HepG2 (cell line): Measurements from ENCODE around the gene LIMS2. TPM values are rescaled to one million over a fixed set of nuclear protein-coding genes. Genes with fewer than 3 reads are reported as not detected.

Source experiments
- ATAC-seq: fragments of 200-7000 bp; cut with Tn5 transposase; 3 replicates; pipeline ENCODE4 v1.9.1; 2020; ENCODE audit warnings: mild to moderate bottlenecking, moderate library complexity
- BruUV-seq: library from RNA; stranded (reverse); fragments of 400-500 nt; replicated peaks from 2 replicates; lab custom pipeline; 2021; lab: Mats Ljungman, UMichigan
- CTCF ChIA-PET: fragments of 300-600 bp; formaldehyde crosslinking; extraction: SDS; loops from one replicate; lab custom pipeline; 2021; ENCODE audit warnings: low total read pairs, inconsistent platforms, low intra/inter-chr PET ratio; lab: Yijun Ruan, JAX
- POLR2A ChIA-PET: fragments of 350-600 bp; sonication (Branson Sonifier 250); formaldehyde crosslinking; loops from one replicate; lab custom pipeline; 2020; ENCODE audit warnings: antibody characterized with exemption, inconsistent platforms; lab: Yijun Ruan, JAX
- DNase-seq: peaks from one replicate; pipeline ENCODE4 v3.0.0-alpha.2; 2015; ENCODE audit warnings: low spot score
- FAIRE-seq: peaks from 3 replicates; lab custom pipeline; 2011; peaks lifted over from hg19 to GRCh38; lab: Jason Lieb, UNC
- H2AFZ ChIP-seq: one replicate; pipeline ENCODE4 v1.6.1; 2011; ENCODE audit warnings: low read length, inconsistent platforms
- H3K27ac ChIP-seq: fragments of 300-600 bp; 3 replicates; pipeline ENCODE4 v1.8.0; 2011; ENCODE audit warnings: mixed run types, mild to moderate bottlenecking, mixed read lengths, low read length, inconsistent platforms; ENCODE audit not compliant: insufficient read depth; ENCODE audit errors: extremely low read length
- H3K27me3 ChIP-seq, 2 experiments: fragments of 200-600 bp in 1 of 2; 2 replicates in 1 of 2; 3 replicates in 1 of 2; pipeline versions ENCODE4 v1.6.0 to v1.8.0; 2011; ENCODE audit warnings: low read length in 2 of 2, mild to moderate bottlenecking in 2 of 2, moderate library complexity in 2 of 2, inconsistent platforms in 1 of 2; ENCODE audit not compliant: insufficient read depth in 2 of 2, control insufficient read depth in 1 of 2
- H3K36me3 ChIP-seq, 2 experiments: fragments of 200-600 bp in 1 of 2; replicated peaks in 1 of 2; 2 replicates in 1 of 2; 3 replicates in 1 of 2; pipeline versions ENCODE4 v1.5.1 to v1.8.0; 2011; ENCODE audit warnings: low read length in 2 of 2, inconsistent platforms in 1 of 2; ENCODE audit not compliant: insufficient read depth in 2 of 2, control insufficient read depth in 1 of 2
- H3K4me1 ChIP-seq: 2 replicates; pipeline ENCODE4 v1.5.1; 2012; ENCODE audit warnings: low read length, inconsistent platforms; ENCODE audit not compliant: insufficient read depth
- H3K4me2 ChIP-seq: 2 replicates; pipeline ENCODE4 v1.6.0; 2011; ENCODE audit warnings: low read depth, low read length, inconsistent platforms
- H3K4me3 ChIP-seq, 3 experiments: fragments of 200-600 bp in 1 of 3; sonication (generic), shearing (Covaris generic) in 1 of 3; replicated peaks in 1 of 3; 2 replicates each; pipeline ENCODE4 v1.5.1; 2011 to 2016; ENCODE audit warnings: low read length in 3 of 3, inconsistent platforms in 2 of 3, low read depth in 2 of 3, mild to moderate bottlenecking in 2 of 3, control low read depth in 1 of 3, mixed read lengths in 1 of 3; ENCODE audit not compliant: insufficient read depth in 1 of 3
- H3K79me2 ChIP-seq: one replicate; pipeline ENCODE4 v1.6.1; 2011; ENCODE audit warnings: low read length, inconsistent platforms; ENCODE audit not compliant: insufficient read depth
- H3K9ac ChIP-seq: 2 replicates; pipeline ENCODE4 v1.6.0; 2011; ENCODE audit warnings: mild to moderate bottlenecking, low read depth, low read length, inconsistent platforms; ENCODE audit not compliant: insufficient read depth
- H3K9me3 ChIP-seq: 2 replicates; pipeline ENCODE4 v1.5.1; 2012; ENCODE audit warnings: mild to moderate bottlenecking, low read length
- H4K20me1 ChIP-seq: 2 replicates; pipeline ENCODE4 v1.6.0; 2011; ENCODE audit warnings: inconsistent platforms, mild to moderate bottlenecking, low read length, moderate library complexity; ENCODE audit not compliant: insufficient read depth
- BATF2 ChIP-seq: sonication (generic); formaldehyde crosslinking; IDR thresholded peaks from 2 replicates; pipeline ENCODE4 v1.8.0; 2022; ENCODE audit warnings: mild to moderate bottlenecking, missing genetic modification reagents, moderate library complexity
- HHEX ChIP-seq: IDR thresholded peaks from 2 replicates; pipeline ENCODE4 v1.6.1; 2016; ENCODE audit warnings: control low read depth
- KDM5A ChIP-seq: fragments of 200-600 bp; sonication (generic); IDR thresholded peaks from 2 replicates; pipeline ENCODE4 v1.7.0; 2018; ENCODE audit warnings: antibody characterized with exemption, mild to moderate bottlenecking, low read length, borderline replicate concordance
- NR2F2 ChIP-seq: IDR thresholded peaks from 2 replicates; pipeline ENCODE4 v1.6.1; 2012; ENCODE audit warnings: low read depth, inconsistent platforms, borderline replicate concordance
- PAXIP1 ChIP-seq: sonication (generic); formaldehyde crosslinking; conservative IDR thresholded peaks from 2 replicates; pipeline ENCODE4 v1.4.0; 2020; ENCODE audit warnings: mild to moderate bottlenecking, missing genetic modification reagents, moderate library complexity
- RXRB ChIP-seq: IDR thresholded peaks from 2 replicates; pipeline ENCODE4 v1.6.1; 2016; ENCODE audit warnings: borderline replicate concordance, missing genetic modification reagents, missing compliant biosample characterization
- SMAD1 ChIP-seq: sonication (generic); formaldehyde crosslinking; IDR thresholded peaks from 2 replicates; pipeline ENCODE4 v1.4.0; 2020; ENCODE audit warnings: missing genetic modification reagents, low read depth, mild to moderate bottlenecking, borderline replicate concordance
- SOX6 ChIP-seq, 2 experiments: fragments of 450-650 bp in 1 of 2; sonication (generic) in 1 of 2; formaldehyde crosslinking in 1 of 2; IDR thresholded peaks; 2 replicates each; pipeline versions ENCODE4 v1.4.0 to v1.6.1; 2017 to 2020; ENCODE audit warnings: antibody characterized with exemption in 1 of 2, mild to moderate bottlenecking in 1 of 2, missing genetic modification reagents in 1 of 2
- TEF ChIP-seq: sonication (generic); formaldehyde crosslinking; IDR thresholded peaks from 2 replicates; pipeline ENCODE4 v1.5.0; 2020; ENCODE audit warnings: missing genetic modification reagents
- TFAP4 ChIP-seq: sonication (generic); IDR thresholded peaks from 2 replicates; pipeline ENCODE4 v1.6.1; 2016; ENCODE audit warnings: low read depth, borderline replicate concordance
- ZFP37 ChIP-seq: sonication (generic); formaldehyde crosslinking; IDR thresholded peaks from 2 replicates; pipeline ENCODE4 v1.4.0; 2020; ENCODE audit warnings: missing genetic modification reagents, borderline replicate concordance
- WGBS: methylation state at CpG from one replicate; pipeline ENCODE4 v1.1.6; 2017; ENCODE audit warnings: low lambda C conversion rate; 5-methylcytosine and 5-hydroxymethylcytosine counted together
- in situ Hi-C: cut with HindIII; loops from 2 replicates; pipeline ENCODE4 v1.10.0; 2017; ENCODE audit warnings: low pct_unique_long_range_greater_than_20kb; ENCODE audit not compliant: extremely low pct_ligation_motif_present
- intact Hi-C: fragments of 100-400 bp; cut with micrococcal nuclease; formaldehyde crosslinking; loops from one replicate; pipeline ENCODE4 v1.10.0; 2022; ENCODE audit not compliant: unreplicated experiment
- polyA plus RNA-seq, 8 experiments: library from polyadenylated mRNA; depleted of rRNA in 3 of 8; stranded (reverse) in 7 of 8; unstranded in 1 of 8; fragments of >200 nt; fragmentation: Illumina TruSeq in 4 of 8; extraction: Trizol in 4 of 8; gene quantifications; 2 replicates each; pipeline versions ENCODE4 v1.2.1 to v1.2.3, GENCODE V29; 2011 to 2016; ENCODE audit warnings: low read depth in 4 of 8, missing spikeins in 1 of 8, mixed read lengths in 1 of 8; ENCODE audit not compliant: insufficient read depth in 1 of 8
- total RNA-seq, 5 experiments: library from RNA; depleted of rRNA; stranded (reverse); fragments of >200 nt; fragmentation: Illumina TruSeq; extraction: Trizol; gene quantifications; 2 replicates each; pipeline ENCODE4 v1.2.3, GENCODE V29; 2016; ENCODE audit warnings: low read depth in 1 of 5

LIMS2 gene
- total and polyA plus RNA-seq, 2 of the 13 experiments (the other 11 are each of a cell fraction or from before 2014, with no cell fraction given), result 1.0 to 1.9 TPM

- Histone ChIP-seq H4K20me1 (no peaks in the 10 kb centered on the region), H3K4me2 (no peak overlapping the region), H3K79me2 (no peaks in the 10 kb centered on the region), H3K9me3 (no peaks in the 10 kb centered on the region), H3K27ac (no peak overlapping the region), H3K9ac (no peak overlapping the region), H2AFZ (no peak overlapping the region), H3K27me3 (peaks cover 31 to 87% of the 10 kb centered on the region in 2 experiments), H3K36me3 (no peaks in the 10 kb centered on the region), H3K4me1 (no peaks in the 10 kb centered on the region), H3K4me3 (no peak overlapping the region)
- ChIA-PET POLR2A (no interaction called here), CTCF (no interaction called here)
- no peak for FAIRE-seq
- no peak for ATAC-seq
- in situ Hi-C loops, result no loop called here
- no TSS peak for BruUV-seq
- intact Hi-C loops, result no loop called here
- 46% methylated on average over 37 of the region's 38 CpGs for WGBS
- TF ChIP-seq TEF (CRISPR knock-in tag), result no peak
- TF ChIP-seq KDM5A, result no peak
- no peak for TF ChIP-seq ZFP37 (CRISPR knock-in tag)
- no peak for TF ChIP-seq BATF2
- no peak for TF ChIP-seq RXRB (CRISPR knock-in tag)
- no peak for TF ChIP-seq NR2F2
- TF ChIP-seq SOX6 (IDR thresholded peaks at IDR 0.05), result no peak
- no peak for TF ChIP-seq SOX6 (CRISPR knock-in tag; IDR thresholded peaks at IDR 0.05)
- no peak for TF ChIP-seq PAXIP1
- TF ChIP-seq SMAD1 (CRISPR knock-in tag), result no peak
- TF ChIP-seq TFAP4, result no peak
- TF ChIP-seq HHEX (CRISPR knock-in tag), result no peak
- no peak for DNase-seq
These were observed 51.7 kb downstream of the LIMS2 start for GRCh38 chr2:127623388-127624319.
